HG03469 (cell line): ENCODE results near the gene ABI2.
A peak's percentile ranks its signal among the peaks of the same experiment; 100 is the strongest.
"Not testable (repeated sequence)": the region's sequence is repeated elsewhere in the genome, so short reads cannot be mapped to it uniquely, and the experiment has no call there.

Experiments
- ATAC-seq: cut with Tn5 transposase; IDR thresholded peaks from one replicate; pipeline ENCODE4 v1.9.1; 2021; ENCODE audit warnings: mild to moderate bottlenecking, moderate library complexity, moderate number of reproducible peaks; ENCODE audit not compliant: unreplicated experiment

ABI2 gene

GRCh38 chr2:203327901-203328759, at the start of gene ABI2:
TSS of gene ABI2 (plus strand) at chr2:203328394. CDS start at chr2:203328515, 121 bp downstream.
- ATAC-seq: peak; percentile 44

- ATAC-seq: no peak
These were observed 48.9 kb upstream of the ABI2 start for GRCh38 chr2:203279288-203279687.

GRCh38 chr2:203280428-203281064, 47.6 kb upstream of the ABI2 start:
- no peak for ATAC-seq

GRCh38 chr2:203282101-203282500, 46.1 kb upstream of the ABI2 start:
- ATAC-seq: no peak

GRCh38 chr2:203286532-203286931, 41.7 kb upstream of the ABI2 start:
- no peak for ATAC-seq

- no peak for ATAC-seq
These were observed 26.5 kb upstream of the ABI2 start for GRCh38 chr2:203301667-203302066.

- ATAC-seq: not testable (repeated sequence)
These were observed 25.6 kb upstream of the ABI2 start for GRCh38 chr2:203302586-203302985.

GRCh38 chr2:203310688-203311436, 17.3 kb upstream of the ABI2 start:
- ATAC-seq: no peak

- no peak for ATAC-seq
These were observed 1.8 kb upstream of the ABI2 start for GRCh38 chr2:203326356-203326755.

- peak; percentile 9 for ATAC-seq
These were observed 653 bp upstream of the ABI2 start for GRCh38 chr2:203327582-203327900.

GRCh38 chr2:203328760-203329540, 756 bp downstream of the ABI2 start:
- peak; percentile 18 for ATAC-seq

- ATAC-seq: no peak
These were observed 2.2 kb downstream of the ABI2 start for GRCh38 chr2:203330434-203330833.

GRCh38 chr2:203338322-203338721, 10.1 kb downstream of the ABI2 start:
- no peak for ATAC-seq

- ATAC-seq: no peak
These were observed 12.7 kb downstream of the ABI2 start for GRCh38 chr2:203340791-203341487.

GRCh38 chr2:203341741-203342310, 13.6 kb downstream of the ABI2 start:
- ATAC-seq: no peak

GRCh38 chr2:203342374-203342773, 14.2 kb downstream of the ABI2 start:
- not testable (repeated sequence) for ATAC-seq

- no peak for ATAC-seq
These were observed 16.5 kb downstream of the ABI2 start for GRCh38 chr2:203344667-203345066.

- no peak for ATAC-seq
These were observed 18.4 kb downstream of the ABI2 start for GRCh38 chr2:203346612-203347011.

- ATAC-seq: no peak
These were observed 19.2 kb downstream of the ABI2 start for GRCh38 chr2:203347375-203347774.
